Myocyte (in vitro differentiated cells): ENCODE data around the gene TIMM9. TPM values are rescaled to one million over a fixed set of nuclear protein-coding genes. Genes with fewer than 3 reads are reported as not detected.
"Not testable (repeated sequence)": the region's sequence is repeated elsewhere in the genome, so short reads cannot be mapped to it uniquely, and the experiment has no call there.

ENCODE experiments used
- DNase-seq: peaks from one replicate; pipeline ENCODE4 v3.0.0-alpha.2; 2012; ENCODE audit warnings: low read depth
- total RNA-seq: library from RNA; depleted of rRNA; stranded (reverse); fragments of >200 nt; gene quantifications from 2 replicates; pipeline ENCODE4 v1.2.3, GENCODE V29; 2014

Gene TIMM9
- total RNA-seq, 1 donor from 2014 or later = 111 TPM

- DNase-seq = no peak
Observed at GRCh38 chr14:58398895-58399294, 28.4 kb downstream of the TIMM9 start.

DNA sequence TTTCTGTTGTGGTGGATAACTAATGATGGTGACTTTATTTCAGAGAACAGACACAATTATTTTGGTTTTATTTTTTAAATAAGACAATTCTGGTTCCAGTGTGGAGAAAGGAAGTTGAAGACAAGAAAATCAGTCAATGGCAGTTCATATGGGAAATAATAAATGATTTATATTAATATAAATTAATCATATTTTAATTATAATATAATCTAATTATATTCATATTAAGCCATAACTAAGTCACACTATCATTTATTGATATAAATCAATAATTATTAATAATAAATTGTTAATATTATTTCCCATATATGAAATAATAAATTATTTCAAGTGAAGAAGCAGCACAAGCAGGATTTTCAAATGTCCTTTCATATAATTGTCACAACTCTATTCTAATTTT, 28.8 kb downstream of the TIMM9 start:
- DNase-seq = no peak

- no peak for DNase-seq
Observed at GRCh38 chr14:58397156-58397555, 30.2 kb downstream of the TIMM9 start.

GRCh38 chr14:58395812-58396788, 31.2 kb downstream of the TIMM9 start, which contains the start of gene TOMM20L:
TOMM20L (plus strand) TSS chr14:58395930; CDS start chr14:58395958, 28 bp downstream.
- peak; percentile 68 for DNase-seq

- DNase-seq = no peak
Observed at GRCh38 chr14:58395562-58395811, 31.8 kb downstream of the TIMM9 start.

DNA sequence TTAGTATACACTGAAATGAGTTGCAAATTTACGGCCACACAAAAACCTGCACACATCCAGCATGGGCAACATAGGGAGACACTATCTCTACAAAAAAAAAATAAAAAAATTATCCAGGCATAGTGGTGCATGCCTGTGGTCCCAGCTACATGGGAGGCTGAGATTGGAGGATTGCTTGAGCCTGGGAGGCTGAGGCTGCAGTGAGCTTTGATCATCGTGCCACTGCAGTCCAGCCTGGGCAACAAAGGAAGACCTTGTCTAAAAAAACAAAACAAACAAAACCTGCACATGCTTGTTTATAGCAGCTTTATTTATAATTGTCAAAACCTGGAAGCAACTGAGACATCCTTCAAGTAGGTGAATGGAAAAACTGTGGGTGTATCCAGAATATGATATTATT, 36.5 kb downstream of the TIMM9 start:
- DNase-seq = no peak

GRCh38 chr14:58376791-58377190, 50.5 kb downstream of the TIMM9 start:
- no peak for DNase-seq

DNA sequence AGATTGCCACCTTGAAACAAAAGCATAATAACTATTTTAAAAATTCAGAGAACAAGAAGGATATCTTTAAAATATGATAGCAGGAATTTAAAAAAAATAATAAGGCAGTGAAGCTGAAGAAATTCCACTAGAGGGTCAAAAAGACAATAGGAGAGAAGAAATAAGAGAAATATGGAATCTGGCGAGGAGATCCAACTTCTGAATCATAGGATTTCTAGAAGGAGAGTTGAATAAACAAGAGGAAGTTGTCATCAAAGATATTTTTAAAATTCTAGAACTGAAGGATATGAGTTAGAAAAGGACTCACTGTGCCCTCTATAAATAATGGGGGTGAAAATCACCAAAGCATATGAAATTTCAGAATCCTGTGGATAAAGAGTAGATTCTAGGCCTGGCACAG, 58.4 kb downstream of the TIMM9 start:
- no peak for DNase-seq

- no peak for DNase-seq
Observed at GRCh38 chr14:58367296-58367695, 60.0 kb downstream of the TIMM9 start.

DNA sequence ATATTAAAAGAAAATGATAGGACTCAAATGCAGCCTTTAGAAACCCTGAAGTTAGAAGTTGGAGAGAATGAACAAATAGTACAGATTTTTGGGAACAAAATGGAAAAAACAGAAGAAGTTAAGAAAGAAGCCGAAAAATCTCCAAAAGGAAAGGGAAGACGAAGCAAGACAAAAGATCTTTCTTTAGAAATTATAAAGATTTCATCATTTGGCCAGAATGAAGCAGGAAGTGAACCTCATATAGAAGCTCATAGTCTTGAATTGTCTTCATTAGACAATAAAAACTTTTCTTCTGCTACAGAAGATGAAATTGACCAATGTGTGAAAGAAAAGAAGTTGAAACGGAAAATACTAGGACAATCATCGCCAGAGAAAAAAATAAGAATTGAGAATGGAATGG, 63.0 kb downstream of the TIMM9 start:
- DNase-seq = no peak

- peak; percentile 5 for DNase-seq
Observed at GRCh38 chr14:58362798-58363412, 64.4 kb downstream of the TIMM9 start.

DNA sequence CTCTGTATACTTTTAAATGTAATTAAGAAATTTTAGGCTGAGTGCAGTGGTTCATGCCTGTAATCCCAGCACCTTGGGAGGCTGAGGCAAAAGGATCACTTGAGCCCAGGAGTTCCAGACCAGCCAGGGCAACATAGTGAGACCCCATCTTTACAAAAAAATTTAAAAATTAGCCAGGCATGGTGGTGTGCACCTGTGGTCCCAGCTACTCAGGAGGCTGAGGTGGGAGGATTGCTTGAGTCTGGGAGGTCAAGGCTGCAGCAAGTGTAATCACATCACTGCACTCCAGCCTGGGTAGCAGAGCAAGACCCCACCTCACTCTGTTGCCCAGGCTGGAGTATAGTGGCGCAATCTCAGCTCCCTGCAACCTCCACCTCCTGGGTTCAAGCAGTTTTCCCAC, 65.1 kb downstream of the TIMM9 start:
- not testable (repeated sequence) for DNase-seq

Other genes with a start within 250 kb of the TIMM9 start
- gene ACTR10, start 227.4 kb downstream of the TIMM9 start, total RNA-seq = 95.1 and 100 TPM in 2 replicates
- gene PSMA3, start 182.7 kb downstream of the TIMM9 start, total RNA-seq = 83.0 and 88.5 TPM in 2 replicates
- 11.8 and 12.2 TPM in 2 replicates for gene ARID4A, start 129.0 kb downstream of the TIMM9 start, total RNA-seq
- not detected in 2 replicates for gene TOMM20L, start 31.6 kb downstream of the TIMM9 start, total RNA-seq
- 18.9 and 32.9 TPM in 2 replicates for gene KIAA0586, start 188 bp upstream of the TIMM9 start, total RNA-seq
- 9.7 and 30.4 TPM in 2 replicates for gene DACT1, start 210.4 kb upstream of the TIMM9 start, total RNA-seq